GM19372 (cell line): ENCODE results near the gene SULT1C2.
"Not testable (repeated sequence)": the region's sequence is repeated elsewhere in the genome, so short reads cannot be mapped to it uniquely, and the experiment has no call there.

Experiments used
- ATAC-seq: cut with Tn5 transposase; IDR thresholded peaks from one replicate; pipeline ENCODE4 v1.9.1; 2021; ENCODE audit warnings: mild to moderate bottlenecking, low read depth, moderate library complexity; ENCODE audit not compliant: unreplicated experiment

SULT1C2 gene

DNA sequence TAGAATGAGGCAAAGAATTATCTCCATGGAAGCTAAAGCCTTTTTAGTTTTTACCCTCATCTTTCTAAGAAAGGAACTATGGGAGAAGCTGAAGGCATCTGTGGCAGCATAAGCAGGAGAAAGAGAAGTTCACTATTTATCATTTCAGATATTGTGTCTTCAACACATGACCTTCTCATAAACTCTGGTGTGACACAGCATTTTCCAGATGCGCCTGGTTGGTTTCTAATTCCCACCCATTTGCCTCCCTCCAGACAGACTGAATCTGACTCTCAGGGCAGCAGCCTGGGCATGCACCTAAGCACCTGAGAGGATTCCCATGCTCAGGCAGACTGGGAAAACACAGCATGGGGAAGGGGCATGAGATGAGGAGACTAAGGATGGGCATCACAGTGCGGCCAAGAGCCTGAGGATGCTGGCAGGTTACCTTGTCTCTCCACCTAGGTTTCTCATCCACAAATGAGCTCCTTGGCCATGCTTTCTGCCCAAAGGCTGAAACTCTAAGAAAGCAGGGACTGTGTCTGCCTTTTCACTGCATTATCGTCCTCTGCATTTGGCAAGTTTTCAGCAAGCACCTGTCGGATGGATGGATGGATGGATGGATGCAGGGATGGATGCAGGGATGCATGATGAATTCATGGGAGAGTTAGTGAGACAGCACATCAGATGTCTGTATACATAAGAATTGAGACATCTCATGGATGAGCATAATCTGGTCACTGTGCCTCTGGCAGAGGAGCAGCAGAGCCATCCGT, 60.3 kb downstream of the SULT1C2 start:
- ATAC-seq, result no peak

DNA sequence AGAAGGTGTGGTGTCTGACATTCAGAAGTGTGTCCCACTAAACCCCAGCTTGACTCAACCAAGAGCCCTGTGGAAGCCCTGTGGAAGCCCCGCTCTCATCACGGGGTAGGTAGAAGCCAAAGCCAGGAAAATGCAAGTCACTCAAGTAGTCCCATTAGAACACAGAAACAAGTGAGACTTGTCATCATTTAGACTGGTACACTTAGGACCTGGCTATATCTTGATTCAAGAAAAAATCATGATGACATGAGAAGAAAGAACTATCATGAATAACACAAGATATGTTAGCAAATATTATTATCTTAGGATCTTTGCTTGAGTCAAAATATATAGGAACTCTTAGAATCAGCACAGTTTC, 60.9 kb downstream of the SULT1C2 start:
- ATAC-seq, result no peak

DNA sequence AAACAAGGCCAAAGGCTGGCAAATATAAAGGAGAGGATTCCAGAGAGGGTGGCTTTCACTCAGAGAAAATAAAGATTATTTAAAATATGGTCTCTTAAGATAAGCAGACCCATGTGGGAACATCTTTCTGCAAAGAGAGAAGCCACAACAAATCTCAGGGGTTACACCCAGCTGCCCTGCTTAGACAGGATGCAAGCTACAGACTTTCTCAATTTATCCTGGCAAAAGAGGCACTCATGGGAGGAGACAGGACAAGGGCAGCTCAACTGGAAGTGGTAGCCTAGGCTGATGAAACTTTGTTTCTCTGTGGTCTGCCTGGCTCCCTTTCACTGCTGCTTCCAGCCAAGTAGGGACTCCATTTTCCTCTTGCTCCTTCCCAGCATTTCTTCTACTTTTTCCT, 63.2 kb downstream of the SULT1C2 start:
- ATAC-seq, result no peak

DNA sequence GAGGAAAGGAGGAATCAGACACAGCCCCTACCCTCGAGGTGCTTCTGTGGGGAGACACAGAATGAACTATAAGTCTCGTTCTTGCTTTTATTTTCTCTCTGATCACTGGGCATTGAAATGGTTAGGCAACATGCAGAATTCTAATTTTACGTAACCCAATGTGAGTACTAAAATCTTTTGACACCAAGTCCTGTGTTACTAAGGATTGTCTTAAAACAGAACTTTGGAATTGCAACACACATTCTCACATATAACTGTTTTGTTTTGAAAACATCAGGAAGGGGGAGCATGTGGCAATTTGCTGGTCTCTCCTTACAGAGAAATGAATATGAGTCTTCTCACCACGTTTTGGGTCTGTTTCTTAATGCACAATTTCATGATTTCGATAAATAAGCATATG, 65.4 kb downstream of the SULT1C2 start:
- no peak for ATAC-seq

DNA sequence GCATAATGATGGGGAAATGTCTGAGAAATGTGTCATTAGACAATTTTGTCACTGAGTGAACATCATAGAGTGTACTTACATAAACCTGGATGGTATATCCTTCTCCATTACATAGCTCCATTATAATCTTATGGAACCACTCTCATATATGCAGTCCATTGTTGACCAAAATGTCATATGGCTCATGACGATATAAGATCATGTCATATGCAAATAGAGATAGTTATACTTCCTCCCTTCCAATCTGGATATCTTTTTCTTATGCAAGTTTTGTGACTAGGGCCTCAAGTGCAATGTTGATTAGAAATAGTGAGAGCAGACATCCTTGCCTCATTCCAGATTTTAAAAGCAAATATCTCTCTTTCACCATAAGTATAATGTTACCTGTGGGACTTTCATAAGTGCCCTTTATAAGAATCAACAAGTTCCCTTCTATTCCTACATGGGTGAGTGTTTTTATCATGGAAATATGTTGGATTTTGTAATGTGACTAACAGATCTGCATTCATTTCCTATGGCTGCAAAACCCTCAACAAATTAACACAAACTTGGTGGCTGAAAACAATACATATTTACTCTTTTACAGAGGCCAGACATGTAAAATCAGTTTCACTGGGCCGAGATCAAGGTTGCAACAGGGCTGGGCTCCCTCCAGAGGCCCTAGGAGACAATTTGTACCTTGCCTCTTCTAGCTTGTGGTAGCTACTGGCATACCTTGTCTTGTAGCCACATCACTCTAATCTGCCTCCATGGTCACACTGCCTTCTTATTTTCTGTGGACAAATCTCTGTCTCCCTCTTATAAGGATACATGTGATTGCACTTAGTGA, 67.4 kb downstream of the SULT1C2 start:
- ATAC-seq, result no peak

DNA sequence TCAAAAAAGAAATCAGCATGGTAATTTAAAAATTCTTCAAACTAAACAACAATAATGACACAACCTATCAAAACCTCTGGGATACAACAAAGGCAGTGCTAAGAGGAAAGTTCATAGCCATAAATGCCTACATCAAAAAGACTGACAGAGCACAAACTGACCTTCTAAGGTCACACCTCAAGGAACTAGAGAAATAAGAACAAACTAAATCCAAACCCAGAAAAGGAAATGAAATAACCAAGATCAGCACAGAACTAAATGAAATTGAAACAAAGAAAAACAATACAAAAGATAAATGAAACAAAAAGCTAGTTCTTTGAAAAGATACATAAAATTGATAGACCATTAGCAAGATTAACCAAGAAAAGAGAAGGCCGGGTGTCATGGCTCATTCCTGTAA, 70.6 kb downstream of the SULT1C2 start:
- not testable (repeated sequence) for ATAC-seq
